ENCODE results near the gene CASP6. TPM values are rescaled to one million over a fixed set of nuclear protein-coding genes. Genes with fewer than 3 reads are reported as not detected.

Gene CASP6
- total RNA-seq, 1 donor from 2014 or later = 16.7 TPM

- Mint-ChIP-seq H3K4me1 (ENCODE audit: low read depth) (no peaks in the 10 kb centered on the region), H3K9me3 (ENCODE audit: low read depth) (no peaks in the 10 kb centered on the region), H3K4me3 (ENCODE audit: unreplicated experiment) (no peak overlapping the region), H3K27me3 (ENCODE audit: low read depth) (no peaks in the 10 kb centered on the region), H3K36me3 (ENCODE audit: low read depth) (peaks cover 1% of the 10 kb centered on the region), H3K27ac (ENCODE audit: unreplicated experiment) (no peak overlapping the region)
- no peak for DNase-seq (ENCODE audit: low spot score)
- TF ChIP-seq, protein P1, sequence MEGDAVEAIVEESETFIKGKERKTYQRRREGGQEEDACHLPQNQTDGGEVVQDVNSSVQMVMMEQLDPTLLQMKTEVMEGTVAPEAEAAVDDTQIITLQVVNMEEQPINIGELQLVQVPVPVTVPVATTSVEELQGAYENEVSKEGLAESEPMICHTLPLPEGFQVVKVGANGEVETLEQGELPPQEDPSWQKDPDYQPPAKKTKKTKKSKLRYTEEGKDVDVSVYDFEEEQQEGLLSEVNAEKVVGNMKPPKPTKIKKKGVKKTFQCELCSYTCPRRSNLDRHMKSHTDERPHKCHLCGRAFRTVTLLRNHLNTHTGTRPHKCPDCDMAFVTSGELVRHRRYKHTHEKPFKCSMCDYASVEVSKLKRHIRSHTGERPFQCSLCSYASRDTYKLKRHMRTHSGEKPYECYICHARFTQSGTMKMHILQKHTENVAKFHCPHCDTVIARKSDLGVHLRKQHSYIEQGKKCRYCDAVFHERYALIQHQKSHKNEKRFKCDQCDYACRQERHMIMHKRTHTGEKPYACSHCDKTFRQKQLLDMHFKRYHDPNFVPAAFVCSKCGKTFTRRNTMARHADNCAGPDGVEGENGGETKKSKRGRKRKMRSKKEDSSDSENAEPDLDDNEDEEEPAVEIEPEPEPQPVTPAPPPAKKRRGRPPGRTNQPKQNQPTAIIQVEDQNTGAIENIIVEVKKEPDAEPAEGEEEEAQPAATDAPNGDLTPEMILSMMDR (IDR thresholded peaks at IDR 0.05) = no peak
Observed at GRCh38 chr4:109719604-109720003, 16.4 kb upstream of the CASP6 start.

DNA sequence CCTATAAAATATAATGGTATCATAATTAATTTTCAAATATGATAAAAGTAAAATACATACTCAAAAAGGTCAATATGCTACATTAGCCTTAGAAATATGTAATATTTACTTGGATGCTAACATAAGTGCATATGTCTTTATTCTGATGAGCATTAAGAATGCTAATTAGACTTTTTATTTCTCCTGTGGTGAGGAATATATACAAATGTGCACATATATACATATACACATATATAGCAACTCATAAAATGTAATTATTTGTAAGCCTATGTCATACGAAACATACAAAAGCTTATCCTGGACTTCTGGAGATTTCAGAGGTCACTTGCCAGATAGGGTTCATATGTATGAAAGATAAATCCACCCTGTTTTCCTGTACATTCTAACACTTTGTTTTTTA is 15.5 kb upstream of the CASP6 start:
- peaks cover 4% of the 10 kb centered on the region for H3K36me3 Mint-ChIP-seq (ENCODE audit: low read depth)
- DNase-seq (ENCODE audit: low spot score) = no peak
- TF ChIP-seq, protein P1 (IDR thresholded peaks at IDR 0.05) = no peak
- H3K27ac Mint-ChIP-seq (ENCODE audit: unreplicated experiment) = no peak overlapping the region
- no peaks in the 10 kb centered on the region for H3K4me1 Mint-ChIP-seq (ENCODE audit: low read depth)
- no peak overlapping the region for H3K4me3 Mint-ChIP-seq (ENCODE audit: unreplicated experiment)
- no peaks in the 10 kb centered on the region for H3K9me3 Mint-ChIP-seq (ENCODE audit: low read depth)
- no peaks in the 10 kb centered on the region for H3K27me3 Mint-ChIP-seq (ENCODE audit: low read depth)

- no peak for DNase-seq (ENCODE audit: low spot score)
Observed at GRCh38 chr4:109713500-109713899, 10.3 kb upstream of the CASP6 start.

DNA sequence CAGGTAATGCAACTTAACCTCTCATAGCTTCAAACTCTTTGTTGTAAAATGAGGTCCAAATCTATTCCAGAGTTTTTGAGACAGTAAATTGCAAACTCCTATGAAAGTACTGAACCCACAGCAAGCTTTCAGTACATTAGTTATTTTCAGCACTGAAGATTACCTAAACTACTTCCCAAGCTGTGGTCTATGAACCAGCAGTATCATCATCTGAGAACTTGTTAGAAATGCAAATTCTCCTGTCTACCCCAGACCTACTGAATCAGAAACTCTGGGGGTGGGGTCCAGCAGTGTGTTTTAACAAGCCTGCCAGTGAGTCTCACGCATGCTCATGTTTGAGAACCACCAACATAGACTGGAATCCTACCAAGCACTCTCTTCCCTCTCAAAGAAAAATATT is 5.7 kb upstream of the CASP6 start:
- Mint-ChIP-seq H3K27ac (ENCODE audit: unreplicated experiment) (no peak overlapping the region), H3K36me3 (ENCODE audit: low read depth) (peaks cover 3% of the 10 kb centered on the region), H3K4me1 (ENCODE audit: low read depth) (peaks cover 1% of the 10 kb centered on the region), H3K4me3 (ENCODE audit: unreplicated experiment) (no peak overlapping the region), H3K9me3 (ENCODE audit: low read depth) (no peaks in the 10 kb centered on the region), H3K27me3 (ENCODE audit: low read depth) (no peaks in the 10 kb centered on the region)
- TF ChIP-seq, protein P1 (IDR thresholded peaks at IDR 0.05) = no peak
- DNase-seq (ENCODE audit: low spot score) = no peak

More at GRCh38 chr4:109713500-109713899, 10.3 kb upstream of the CASP6 start:
- Mint-ChIP-seq H3K27ac (ENCODE audit: unreplicated experiment) (no peak overlapping the region), H3K4me3 (ENCODE audit: unreplicated experiment) (no peak overlapping the region), H3K36me3 (ENCODE audit: low read depth) (peaks cover 7% of the 10 kb centered on the region), H3K4me1 (ENCODE audit: low read depth) (no peaks in the 10 kb centered on the region), H3K27me3 (ENCODE audit: low read depth) (no peaks in the 10 kb centered on the region), H3K9me3 (ENCODE audit: low read depth) (no peaks in the 10 kb centered on the region)
- TF ChIP-seq, protein P1 (IDR thresholded peaks at IDR 0.05) = no peak

DNA sequence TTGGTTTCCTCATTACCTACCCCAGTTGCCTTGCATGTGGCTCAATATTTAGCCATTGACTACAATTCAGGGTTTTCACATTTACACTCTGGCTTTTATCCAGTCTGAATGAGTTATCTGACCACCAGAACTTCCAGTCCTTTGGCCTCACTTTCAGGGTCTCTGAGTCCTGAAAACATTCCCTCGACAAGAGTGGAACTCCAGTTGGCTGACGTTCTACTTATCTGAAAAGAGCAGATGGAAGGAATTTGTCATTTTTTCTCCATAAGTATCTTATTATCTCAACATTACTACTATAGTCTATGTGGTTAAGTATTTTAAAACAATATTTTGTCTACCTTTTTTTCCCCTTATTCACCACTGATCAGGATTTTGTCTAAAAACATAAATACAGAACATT is 5.2 kb upstream of the CASP6 start:
- peaks cover 3% of the 10 kb centered on the region for H3K36me3 Mint-ChIP-seq (ENCODE audit: low read depth)
- no peaks in the 10 kb centered on the region for H3K9me3 Mint-ChIP-seq (ENCODE audit: low read depth)
- DNase-seq (ENCODE audit: low spot score) = no peak
- H3K27me3 Mint-ChIP-seq (ENCODE audit: low read depth) = no peaks in the 10 kb centered on the region
- H3K4me1 Mint-ChIP-seq (ENCODE audit: low read depth) = peaks cover 6% of the 10 kb centered on the region
- H3K27ac Mint-ChIP-seq (ENCODE audit: unreplicated experiment) = no peak overlapping the region
- no peak overlapping the region for H3K4me3 Mint-ChIP-seq (ENCODE audit: unreplicated experiment)
- TF ChIP-seq, protein P1 (IDR thresholded peaks at IDR 0.05) = no peak

Measured in chondrocyte (in vitro differentiated cells).